Endothelial cell of umbilical vein (primary cell): ENCODE data around the gene PLBD2. TPM values are rescaled to one million over a fixed set of nuclear protein-coding genes. Genes with fewer than 3 reads are reported as not detected.

ENCODE experiments used
- BruUV-seq: library from RNA; stranded (reverse); fragments of 400-500 nt; replicated peaks from 2 replicates; lab custom pipeline; 2021; lab: Mats Ljungman, UMichigan
- CTCF ChIA-PET: fragments of 300-600, 350-600 bp; sonication (Branson Sonifier 250); formaldehyde crosslinking; loops from one replicate; lab custom pipeline; 2021; ENCODE audit warnings: antibody characterized with exemption, inconsistent platforms; lab: Charles Lee
- POLR2A ChIA-PET: fragments of 300-600, 350-600 bp; sonication (Branson Sonifier 250); formaldehyde crosslinking; loops from one replicate; lab custom pipeline; 2021; ENCODE audit warnings: antibody characterized with exemption, inconsistent platforms; lab: Charles Lee
- DNase-seq: peaks from one replicate; pipeline ENCODE4 v3.0.0-alpha.2; 2011; ENCODE audit warnings: low read depth, low spot score
- FAIRE-seq: peaks from 2 replicates; lab custom pipeline; 2011; peaks lifted over from hg19 to GRCh38; lab: Jason Lieb, UNC
- H2AFZ ChIP-seq: 2 replicates; pipeline ENCODE4 v1.6.0; 2012; ENCODE audit warnings: low read depth, low read length, control low read depth, inconsistent platforms
- H3K27ac ChIP-seq: 2 replicates; pipeline ENCODE4 v1.5.1; 2011; ENCODE audit warnings: low read depth, mild to moderate bottlenecking, control low read depth, low read length, moderate library complexity; ENCODE audit not compliant: insufficient read depth
- H3K27me3 ChIP-seq, 2 experiments: 2 replicates each; pipeline versions ENCODE4 v1.6.0 to v1.6.1; 2011; ENCODE audit warnings: low read length in 2 of 2, mixed read lengths in 1 of 2; ENCODE audit not compliant: control insufficient read depth in 2 of 2, insufficient read depth in 2 of 2
- H3K36me3 ChIP-seq, 2 experiments: 2 replicates in 1 of 2; 3 replicates in 1 of 2; pipeline ENCODE4 v1.5.1; 2011; ENCODE audit warnings: low read length in 2 of 2, mild to moderate bottlenecking in 1 of 2, moderate library complexity in 1 of 2; ENCODE audit not compliant: control insufficient read depth in 2 of 2, insufficient read depth in 2 of 2; ENCODE audit errors: extremely low read depth in 1 of 2
- H3K4me1 ChIP-seq: 3 replicates; pipeline ENCODE4 v1.5.1; 2011; ENCODE audit warnings: mild to moderate bottlenecking, low read length; ENCODE audit not compliant: control insufficient read depth, insufficient read depth; ENCODE audit errors: extremely low read depth
- H3K4me2 ChIP-seq: 2 replicates; pipeline ENCODE4 v1.6.1; 2011; ENCODE audit warnings: low read length, control low read depth, mixed read lengths; ENCODE audit not compliant: insufficient read depth
- H3K4me3 ChIP-seq, 3 experiments: fragments of 200-600 bp in 1 of 3; sonication (generic), shearing (Covaris generic) in 1 of 3; replicated peaks in 1 of 3; 2 replicates each; pipeline ENCODE4 v1.5.1; 2011 to 2016; ENCODE audit warnings: control low read depth in 3 of 3, low read length in 3 of 3, mild to moderate bottlenecking in 2 of 3, inconsistent platforms in 1 of 3, low read depth in 1 of 3, moderate library complexity in 1 of 3; ENCODE audit not compliant: insufficient read depth in 1 of 3
- H3K79me2 ChIP-seq: 2 replicates; pipeline ENCODE4 v1.6.0; 2012; ENCODE audit warnings: low read length, inconsistent platforms; ENCODE audit not compliant: control insufficient read depth, insufficient read depth
- H3K9ac ChIP-seq: replicated peaks from 2 replicates; pipeline ENCODE3; 2011; ENCODE audit warnings: low read length, control low read depth; ENCODE audit not compliant: insufficient read depth; ENCODE audit errors: extremely low read depth
- H3K9me1 ChIP-seq: replicated peaks from 3 replicates; pipeline ENCODE4 v1.6.0; 2011; ENCODE audit warnings: mild to moderate bottlenecking, low read length; ENCODE audit not compliant: control insufficient read depth, insufficient read depth; ENCODE audit errors: extremely low read depth
- H3K9me3 ChIP-seq: replicated peaks from 2 replicates; pipeline ENCODE4 v1.5.1; 2012; ENCODE audit warnings: low read length, inconsistent platforms; ENCODE audit not compliant: control insufficient read depth, insufficient read depth
- H4K20me1 ChIP-seq: replicated peaks from 2 replicates; pipeline ENCODE3; 2011; ENCODE audit warnings: mild to moderate bottlenecking, low read length; ENCODE audit not compliant: control insufficient read depth, insufficient read depth; ENCODE audit errors: extremely low read depth
- CTCF ChIP-seq, 2 donors: IDR thresholded peaks; 1 replicate in 1 of 2; 2 replicates in 1 of 2; pipeline ENCODE4 v1.5.1; 2011; ENCODE audit warnings: low read length in 2 of 2, mild to moderate bottlenecking in 2 of 2, moderate library complexity in 2 of 2, control low read depth in 1 of 2, inconsistent platforms in 1 of 2, low read depth in 1 of 2; ENCODE audit not compliant: insufficient read depth in 1 of 2; ENCODE audit errors: extremely low read depth in 1 of 2
- EZH2 ChIP-seq: IDR thresholded peaks from 2 replicates; pipeline ENCODE4 v1.6.1; 2012; ENCODE audit warnings: borderline replicate concordance, low read depth, mild to moderate bottlenecking, moderate library complexity, low read length, inconsistent platforms; ENCODE audit not compliant: severe bottlenecking
- FOS ChIP-seq: IDR thresholded peaks from 2 replicates; pipeline ENCODE4 v1.6.1; 2011; ENCODE audit warnings: mild to moderate bottlenecking, low read length, moderate library complexity, borderline replicate concordance; ENCODE audit not compliant: insufficient read depth
- GATA2 ChIP-seq: IDR thresholded peaks from 2 replicates; pipeline ENCODE4 v1.7.0; 2011; ENCODE audit warnings: low read depth, mild to moderate bottlenecking, moderate library complexity, mixed read lengths, low read length; ENCODE audit not compliant: insufficient read length, insufficient read depth
- JUN ChIP-seq: IDR thresholded peaks from 2 replicates; pipeline ENCODE4 v1.6.1; 2011; ENCODE audit warnings: borderline replicate concordance, low read depth; ENCODE audit not compliant: insufficient read length, insufficient read depth
- MAX ChIP-seq: IDR thresholded peaks from 2 replicates; pipeline ENCODE4 v1.6.1; 2011; ENCODE audit not compliant: insufficient read depth, insufficient read length
- MYC ChIP-seq: IDR thresholded peaks from one replicate; pipeline ENCODE4 v1.6.1; 2011; ENCODE audit warnings: mild to moderate bottlenecking, low read depth, low read length
- POLR2A ChIP-seq: IDR thresholded peaks from 2 replicates; pipeline ENCODE4 v1.6.1; 2012; ENCODE audit warnings: low read depth, mild to moderate bottlenecking, control low read depth, low read length
- POLR2AphosphoS5 ChIP-seq: IDR thresholded peaks from 2 replicates; pipeline ENCODE4 v1.6.1; 2012; ENCODE audit warnings: low read depth, mild to moderate bottlenecking, control low read depth, low read length, moderate library complexity; ENCODE audit not compliant: insufficient read depth
- dilution Hi-C: fragments of 300-500 bp; cut with MboI; formaldehyde crosslinking; loops from one replicate; pipeline ENCODE4 v1.15.0; 2019; ENCODE audit warnings: low sequenced_read_pairs; ENCODE audit not compliant: extremely low pct_ligation_motif_present
- intact Hi-C: fragments of 100-400 bp; cut with micrococcal nuclease; formaldehyde crosslinking; loops from one replicate; pipeline ENCODE4 v1.10.0; 2022
- polyA plus RNA-seq, 4 experiments: library from polyadenylated mRNA; depleted of rRNA in 3 of 4; stranded (reverse) in 3 of 4; unstranded in 1 of 4; fragments of >200 nt; gene quantifications; 2 replicates each; pipeline versions ENCODE4 v1.2.1 to v1.2.3, GENCODE V29; 2011 to 2012; ENCODE audit warnings: missing spikeins in 1 of 4
- total RNA-seq: library from RNA; stranded (reverse); gene quantifications from 2 replicates; pipeline ENCODE4 v1.2.3, GENCODE V29; 2021

The PLBD2 gene
- total and polyA plus RNA-seq, 2 donors (not counting 3 experiments of a cell fraction or from before 2014, with no cell fraction given), result 24.4 to 46.8 TPM

GRCh38 chr12:113359133-113359938, 949 bp downstream of the PLBD2 start:
- peak overlapping the region; percentile 62 for H3K9ac ChIP-seq
- dilution Hi-C loops, result no loop called here
- intact Hi-C loops, result no loop called here
- H3K4me2 ChIP-seq, result peak overlapping the region; percentile 79
- no peak overlapping the region for H3K27ac ChIP-seq
- no peaks in the 10 kb centered on the region for H4K20me1 ChIP-seq
- no peaks in the 10 kb centered on the region for H3K9me3 ChIP-seq
- no peaks in the 10 kb centered on the region for H3K9me1 ChIP-seq
- TSS peak; percentile 17 for BruUV-seq
- DNase-seq (no peak), FAIRE-seq (no peak)
- peaks cover 6% of the 10 kb centered on the region for H3K4me1 ChIP-seq
- ChIA-PET POLR2A (interaction anchor here (0.6 kb wide), 1 partner anchor 33 kb away, joined by 3 read pairs; no protein-coding TSS in a partner anchor), CTCF (interaction anchor here (1.0 to 1.5 kb wide), 4 partner anchors 10 to 165 kb away, joined by 3 to 6 read pairs (median 4); partner anchors contain the start of gene SLC8B1)
- no peaks in the 10 kb centered on the region for H3K27me3 ChIP-seq
- peak overlapping the region; percentile 87 for H2AFZ ChIP-seq
- peaks cover 9% of the 10 kb centered on the region for H3K79me2 ChIP-seq
- no peaks in the 10 kb centered on the region for H3K36me3 ChIP-seq
- H3K4me3 ChIP-seq, result peak overlapping the region; percentile 35 to 62 (median 57)
- TF ChIP-seq MAX, result no peak
- TF ChIP-seq MYC, result no peak
- TF ChIP-seq JUN, result no peak
- TF ChIP-seq POLR2AphosphoS5, result no peak
- TF ChIP-seq POLR2A, result no peak
- TF ChIP-seq FOS, result no peak
- TF ChIP-seq GATA2, result no peak
- TF ChIP-seq CTCF (IDR thresholded peaks at IDR 0.05; ENCODE audit: extremely low read depth in 1 of 2, insufficient read depth in 1 of 2, low read depth in 1 of 2, low read length in 2 of 2), result no peak
- TF ChIP-seq EZH2, result no peak
